ENCODE measurements around the gene PLXNC1.

The PLXNC1 gene

GRCh38 chr12:94175763-94176668, 27.6 kb downstream of the PLXNC1 start:
- peak overlapping the region; percentile 29 for H3K27ac Mint-ChIP-seq
- H3K27me3 Mint-ChIP-seq, result no peaks in the 10 kb centered on the region
- peak overlapping the region; percentile 21 for H3K4me3 Mint-ChIP-seq
- peaks cover 48% of the 10 kb centered on the region for H3K4me1 Mint-ChIP-seq (ENCODE audit: low read depth)
- peaks cover 13% of the 10 kb centered on the region for H3K36me3 Mint-ChIP-seq
- H3K9me3 Mint-ChIP-seq (ENCODE audit: low read depth), result peaks cover 4% of the 10 kb centered on the region

DNA sequence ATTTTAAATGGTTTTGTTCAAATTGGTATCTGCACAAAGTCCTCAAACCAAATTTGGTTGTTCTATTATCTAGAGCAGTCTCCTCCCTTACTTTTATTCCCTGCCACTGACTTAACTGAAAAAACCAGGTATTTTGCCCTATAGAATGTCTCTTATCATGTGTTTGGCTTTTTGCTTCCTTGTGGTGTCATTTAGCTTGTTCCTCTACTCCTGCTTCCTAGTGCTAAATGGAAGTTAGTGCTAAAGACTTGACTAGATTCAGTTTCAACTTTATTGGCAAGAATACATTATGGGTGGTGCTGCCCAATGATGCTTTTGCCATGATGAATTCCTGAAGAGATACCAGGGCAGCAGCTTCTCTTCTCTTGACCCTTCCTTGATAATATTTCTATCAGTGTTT, 29.7 kb downstream of the PLXNC1 start:
- Mint-ChIP-seq H3K4me3 (no peak overlapping the region), H3K9me3 (ENCODE audit: low read depth) (peaks cover 4% of the 10 kb centered on the region), H3K36me3 (peaks cover 13% of the 10 kb centered on the region), H3K27me3 (no peaks in the 10 kb centered on the region), H3K27ac (no peak overlapping the region), H3K4me1 (ENCODE audit: low read depth) (peaks cover 33% of the 10 kb centered on the region)

DNA sequence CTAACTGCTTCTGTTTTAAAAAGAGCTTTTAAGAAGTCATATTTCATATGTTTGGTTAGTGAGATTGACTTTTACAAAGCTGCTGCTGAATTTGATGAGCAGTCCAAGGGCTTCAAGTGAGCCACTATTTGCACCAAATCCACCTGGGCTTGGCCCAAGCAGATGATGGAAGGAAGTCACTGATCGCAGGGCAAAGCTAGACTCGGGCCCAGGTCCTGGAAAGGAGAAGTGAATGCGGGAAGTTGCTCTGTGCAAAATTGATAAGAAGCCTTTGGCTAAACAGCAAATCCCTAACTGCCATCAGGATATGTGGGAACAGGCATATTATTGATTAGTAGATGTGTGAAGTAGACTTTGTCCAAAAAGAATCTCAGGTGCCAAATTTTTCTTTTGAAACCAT, 30.5 kb downstream of the PLXNC1 start:
- Mint-ChIP-seq H3K9me3 (ENCODE audit: low read depth) (peaks cover 4% of the 10 kb centered on the region), H3K4me1 (ENCODE audit: low read depth) (peaks cover 25% of the 10 kb centered on the region), H3K27me3 (no peaks in the 10 kb centered on the region), H3K27ac (no peak overlapping the region), H3K36me3 (peaks cover 15% of the 10 kb centered on the region), H3K4me3 (no peak overlapping the region)

DNA sequence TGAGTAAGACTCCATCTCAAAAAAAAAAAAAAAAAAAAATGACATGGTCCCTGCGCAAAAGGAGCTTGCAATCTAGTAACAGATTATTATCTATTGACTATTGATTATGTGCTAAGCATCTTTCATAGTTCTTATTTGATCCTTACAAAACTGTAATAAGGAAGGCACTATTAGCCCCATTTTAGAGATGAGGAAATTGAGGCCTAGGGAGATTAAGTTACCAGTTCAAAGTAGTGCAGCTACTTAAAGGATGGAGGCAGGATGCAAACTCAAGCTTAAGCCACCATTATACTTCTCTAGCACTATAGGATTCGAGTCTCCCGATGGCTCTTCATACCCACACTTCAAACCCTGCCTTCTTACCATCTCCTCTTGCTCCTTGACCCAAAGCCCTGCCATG, 31.3 kb downstream of the PLXNC1 start:
- Mint-ChIP-seq H3K27ac (no peak overlapping the region), H3K36me3 (peaks cover 17% of the 10 kb centered on the region)

GRCh38 chr12:94180558-94181296, 32.4 kb downstream of the PLXNC1 start:
- Mint-ChIP-seq H3K36me3 (peaks cover 18% of the 10 kb centered on the region), H3K27me3 (no peaks in the 10 kb centered on the region), H3K27ac (no peak overlapping the region), H3K4me3 (no peak overlapping the region), H3K9me3 (ENCODE audit: low read depth) (peaks cover 4% of the 10 kb centered on the region), H3K4me1 (ENCODE audit: low read depth) (peaks cover 10% of the 10 kb centered on the region)

More for the DNA sequence above, 31.3 kb downstream of the PLXNC1 start:
- H3K4me1 Mint-ChIP-seq (ENCODE audit: low read depth), result peaks cover 17% of the 10 kb centered on the region
- H3K9me3 Mint-ChIP-seq (ENCODE audit: low read depth), result peaks cover 4% of the 10 kb centered on the region
- H3K27me3 Mint-ChIP-seq, result no peaks in the 10 kb centered on the region
- no peak overlapping the region for H3K4me3 Mint-ChIP-seq

DNA sequence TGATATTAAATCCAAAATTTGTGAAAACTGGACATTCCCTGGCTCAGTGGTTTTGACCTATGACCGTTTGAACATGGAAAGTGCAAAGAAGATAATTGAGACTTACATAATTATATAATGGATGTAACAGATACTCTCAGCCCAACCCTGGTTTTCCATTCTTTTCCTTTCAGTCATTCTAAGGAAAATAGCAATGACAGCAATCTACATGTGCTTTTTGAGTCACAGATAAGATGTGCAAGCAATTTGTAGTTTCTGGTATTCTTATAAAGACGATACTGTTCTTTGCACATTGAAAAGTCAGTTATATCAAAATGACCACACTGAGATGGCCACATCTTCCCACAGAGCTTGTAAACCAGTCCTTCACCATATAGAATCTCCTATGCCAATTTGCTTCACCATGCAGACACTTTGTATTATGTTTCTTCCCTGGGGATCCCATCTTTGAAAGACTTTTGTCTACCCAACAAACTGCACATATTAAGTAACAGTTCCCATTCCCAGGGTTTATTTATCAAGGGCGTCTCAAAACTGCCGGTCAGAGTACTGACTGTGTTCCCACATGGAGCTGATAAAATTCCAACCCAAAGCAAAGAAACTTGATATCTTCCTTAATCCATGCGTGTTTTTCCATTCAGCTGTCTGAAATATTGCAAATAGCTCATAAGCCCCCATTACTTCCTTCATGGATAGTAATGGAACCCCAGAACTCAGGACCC, 34.8 kb downstream of the PLXNC1 start:
- no peak overlapping the region for H3K4me3 Mint-ChIP-seq

GRCh38 chr12:94183708-94184379, 35.5 kb downstream of the PLXNC1 start:
- peaks cover 10% of the 10 kb centered on the region for H3K36me3 Mint-ChIP-seq
- H3K27ac Mint-ChIP-seq, result no peak overlapping the region
- no peaks in the 10 kb centered on the region for H3K9me3 Mint-ChIP-seq (ENCODE audit: low read depth)
- H3K4me3 Mint-ChIP-seq, result no peak overlapping the region
- H3K4me1 Mint-ChIP-seq (ENCODE audit: low read depth), result peaks cover 4% of the 10 kb centered on the region
- H3K27me3 Mint-ChIP-seq, result no peaks in the 10 kb centered on the region

More for the DNA sequence above, 34.8 kb downstream of the PLXNC1 start:
- no peak overlapping the region for H3K27ac Mint-ChIP-seq
- H3K4me1 Mint-ChIP-seq (ENCODE audit: low read depth), result peaks cover 4% of the 10 kb centered on the region
- no peaks in the 10 kb centered on the region for H3K27me3 Mint-ChIP-seq
- H3K36me3 Mint-ChIP-seq, result peaks cover 13% of the 10 kb centered on the region
- peaks cover 2% of the 10 kb centered on the region for H3K9me3 Mint-ChIP-seq (ENCODE audit: low read depth)

GRCh38 chr12:94184995-94185719, 36.8 kb downstream of the PLXNC1 start:
- Mint-ChIP-seq H3K9me3 (ENCODE audit: low read depth) (no peaks in the 10 kb centered on the region), H3K27me3 (no peaks in the 10 kb centered on the region), H3K4me3 (no peak overlapping the region), H3K36me3 (peaks cover 10% of the 10 kb centered on the region), H3K27ac (no peak overlapping the region), H3K4me1 (ENCODE audit: low read depth) (peaks cover 4% of the 10 kb centered on the region)

DNA sequence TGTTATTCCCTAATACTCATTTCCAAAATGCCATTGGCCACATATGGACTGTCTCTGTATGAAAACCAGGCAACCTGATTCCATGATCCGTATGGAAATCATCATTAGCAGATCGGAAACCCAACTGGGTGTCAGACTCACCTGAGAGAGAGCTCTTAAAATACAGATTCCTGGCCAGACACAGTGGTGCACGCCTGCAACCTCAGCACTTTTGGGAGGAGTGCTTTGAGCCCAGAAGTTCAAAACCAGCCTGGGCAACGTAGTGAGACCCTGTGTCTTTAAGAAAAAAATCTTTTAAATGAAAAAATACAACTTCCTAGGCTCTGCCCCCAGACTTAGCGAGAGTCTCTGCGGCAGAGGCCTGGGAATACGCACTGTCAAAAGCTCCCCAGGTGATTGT, 37.4 kb downstream of the PLXNC1 start:
- Mint-ChIP-seq H3K4me1 (ENCODE audit: low read depth) (peaks cover 4% of the 10 kb centered on the region), H3K9me3 (ENCODE audit: low read depth) (peaks cover 1% of the 10 kb centered on the region), H3K36me3 (peaks cover 12% of the 10 kb centered on the region), H3K27me3 (no peaks in the 10 kb centered on the region), H3K4me3 (no peak overlapping the region), H3K27ac (no peak overlapping the region)

DNA sequence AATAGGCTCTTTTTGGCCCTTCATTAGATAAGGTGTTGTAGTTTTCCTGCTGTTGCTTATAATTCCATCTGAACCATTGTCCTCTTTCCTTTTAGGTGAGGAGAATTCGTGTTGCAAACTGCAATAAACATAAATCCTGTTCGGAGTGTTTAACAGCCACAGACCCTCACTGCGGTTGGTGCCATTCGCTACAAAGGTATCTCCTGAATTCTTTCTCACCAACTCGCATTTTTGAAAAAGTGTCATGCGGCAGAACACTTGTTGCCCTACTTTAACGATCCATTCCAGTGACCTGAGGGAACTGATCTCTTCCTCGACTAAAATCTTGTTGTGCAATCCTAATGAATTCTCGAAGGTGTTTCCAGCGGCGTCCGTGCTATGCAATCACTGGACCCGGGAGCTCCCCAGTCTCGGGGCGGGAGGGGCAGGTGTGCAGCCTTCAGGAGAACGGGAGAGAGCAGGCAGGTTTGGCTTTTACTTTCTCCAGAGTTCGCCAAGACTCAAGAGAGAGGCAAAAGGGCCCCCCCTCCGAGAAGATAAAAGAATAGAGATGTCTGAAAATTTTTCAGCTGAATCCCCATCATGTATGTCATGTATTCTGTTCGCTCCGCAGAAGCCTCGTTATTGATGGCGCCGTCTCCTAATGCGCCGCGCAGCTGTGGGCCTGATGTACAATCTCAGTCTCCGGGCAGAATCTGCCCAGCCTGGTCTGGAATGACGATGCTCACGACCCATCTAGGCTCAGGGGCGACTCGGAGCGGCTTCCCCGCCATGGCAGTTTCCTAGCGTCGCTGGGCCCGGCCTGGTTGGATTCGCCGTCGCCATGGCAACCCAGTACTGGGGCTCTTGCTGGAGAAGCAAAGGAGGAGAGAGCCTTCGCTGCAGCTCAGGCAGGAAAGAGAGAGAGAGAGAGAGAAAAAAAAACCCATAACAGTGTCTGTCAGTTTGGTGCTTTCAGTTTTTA, 38.2 kb downstream of the PLXNC1 start:
- Mint-ChIP-seq H3K27me3 (no peaks in the 10 kb centered on the region), H3K4me3 (no peak overlapping the region), H3K9me3 (ENCODE audit: low read depth) (peaks cover 4% of the 10 kb centered on the region), H3K4me1 (ENCODE audit: low read depth) (peaks cover 4% of the 10 kb centered on the region), H3K27ac (no peak overlapping the region), H3K36me3 (peaks cover 13% of the 10 kb centered on the region)

GRCh38 chr12:94187361-94187760, 39.0 kb downstream of the PLXNC1 start:
- Mint-ChIP-seq H3K4me3 (no peak overlapping the region), H3K27ac (no peak overlapping the region), H3K9me3 (ENCODE audit: low read depth) (peaks cover 4% of the 10 kb centered on the region), H3K4me1 (ENCODE audit: low read depth) (peaks cover 4% of the 10 kb centered on the region), H3K36me3 (peaks cover 13% of the 10 kb centered on the region), H3K27me3 (no peaks in the 10 kb centered on the region)

- no peaks in the 10 kb centered on the region for H3K4me1 Mint-ChIP-seq (ENCODE audit: low read depth)
- no peak overlapping the region for H3K27ac Mint-ChIP-seq
- no peak overlapping the region for H3K4me3 Mint-ChIP-seq
- H3K9me3 Mint-ChIP-seq (ENCODE audit: low read depth), result peaks cover 4% of the 10 kb centered on the region
- H3K36me3 Mint-ChIP-seq, result peaks cover 17% of the 10 kb centered on the region
- no peaks in the 10 kb centered on the region for H3K27me3 Mint-ChIP-seq
These were observed 42.2 kb downstream of the PLXNC1 start for GRCh38 chr12:94190623-94191022.

GRCh38 chr12:94191023-94191422, 42.6 kb downstream of the PLXNC1 start:
- peaks cover 4% of the 10 kb centered on the region for H3K9me3 Mint-ChIP-seq (ENCODE audit: low read depth)
- H3K4me1 Mint-ChIP-seq (ENCODE audit: low read depth), result no peaks in the 10 kb centered on the region
- no peak overlapping the region for H3K27ac Mint-ChIP-seq
- no peaks in the 10 kb centered on the region for H3K27me3 Mint-ChIP-seq
- H3K4me3 Mint-ChIP-seq, result no peak overlapping the region
- H3K36me3 Mint-ChIP-seq, result peaks cover 17% of the 10 kb centered on the region

All from activated naive CD8-positive, alpha-beta T cell (primary cell).